NCI-H460 (cell line): ENCODE data around the gene EIF1AX. TPM values are rescaled to one million over a fixed set of nuclear protein-coding genes. Genes with fewer than 3 reads are reported as not detected.
"Not testable (repeated sequence)": the region's sequence is repeated elsewhere in the genome, so short reads cannot be mapped to it uniquely, and the experiment has no call there.

Source experiments
- DNase-seq: peaks from one replicate; pipeline ENCODE4 v3.0.0-alpha.2; 2016; ENCODE audit warnings: low read depth; ENCODE audit errors: extremely low read depth
- small RNA-seq, 2 experiments: library from RNA; depleted of rRNA; stranded (forward); fragments of <200 nt; gene quantifications; one replicate each; pipeline ENCODE3, GENCODE V24; 2014
- total RNA-seq: library from RNA; depleted of rRNA; stranded (reverse); fragments of >200 nt; shearing (Covaris generic); gene quantifications from 2 replicates; pipeline ENCODE4 v1.2.3, GENCODE V29; 2014; rRNA removed

Gene EIF1AX
- total RNA-seq, 1 experiment from 2014 or later = 118 TPM

GRCh38 chrX:20128670-20129069, 13.0 kb downstream of the EIF1AX start:
- no peak for DNase-seq

GRCh38 chrX:20127440-20127839, 14.2 kb downstream of the EIF1AX start:
- DNase-seq = not testable (repeated sequence)

- DNase-seq = not testable (repeated sequence)
Measured at GRCh38 chrX:20126833-20127232, 14.8 kb downstream of the EIF1AX start.

- no peak for DNase-seq
Measured at GRCh38 chrX:20124964-20125363, 16.7 kb downstream of the EIF1AX start.

GRCh38 chrX:20118065-20118824, 23.4 kb downstream of the EIF1AX start:
- DNase-seq = no peak

- DNase-seq = no peak
Measured at GRCh38 chrX:20116577-20117240, 24.9 kb downstream of the EIF1AX start, which contains the start of gene MAP7D2. Gene MAP7D2, minus strand, starts transcription at chrX:20116907. Its CDS starts 28 bp downstream, at chrX:20116879.

- no peak for DNase-seq
Measured at GRCh38 chrX:20116087-20116576, 25.5 kb downstream of the EIF1AX start.

- no peak for DNase-seq
Measured at GRCh38 chrX:20112022-20112774, 29.4 kb downstream of the EIF1AX start.

- DNase-seq = no peak
Measured at GRCh38 chrX:20111271-20111670, 30.4 kb downstream of the EIF1AX start.

- DNase-seq = no peak
Measured at GRCh38 chrX:20101934-20102581, 39.6 kb downstream of the EIF1AX start.

- no peak for DNase-seq
Measured at GRCh38 chrX:20091499-20091898, 50.1 kb downstream of the EIF1AX start.

- no peak for DNase-seq
Measured at GRCh38 chrX:20089845-20090244, 51.8 kb downstream of the EIF1AX start.

GRCh38 chrX:20080277-20080676, 61.4 kb downstream of the EIF1AX start:
- no peak for DNase-seq

Small RNA genes within 50 kb of the gene (small RNA-seq; reads per million reads assigned to genes)
- gene RF00493 (8.1 to 18.4 reads per million in 2 experiments), gene RF00494 (0 reads per million in 2 experiments)

Other genes with a start within 250 kb of the EIF1AX start
- gene BCLAF3, start 150.8 kb downstream of the EIF1AX start, total RNA-seq = 4.8 and 7.5 TPM in 2 replicates
- 0.23 and 0.25 TPM in 2 replicates for gene MAP7D2, start 24.9 kb downstream of the EIF1AX start, total RNA-seq
- 39.4 and 41.3 TPM in 2 replicates for gene RPS6KA3, start 125.1 kb upstream of the EIF1AX start, total RNA-seq